ENCODE results near the gene UBAC1.

- TF ChIP-seq ZNF138 (CRISPR knock-in tag; conservative IDR thresholded peaks at IDR 0.05): no peak
- no peak for TF ChIP-seq E2F4 (CRISPR knock-in tag; IDR thresholded peaks at IDR 0.05; ENCODE audit: borderline replicate concordance, low read depth)
- no peak for TF ChIP-seq CTCF (IDR thresholded peaks at IDR 0.05)
- no peak for TF ChIP-seq ZBTB43 (CRISPR knock-in tag; IDR thresholded peaks at IDR 0.05)
- no peak for TF ChIP-seq ZNF317 (CRISPR knock-in tag; IDR thresholded peaks at IDR 0.05; ENCODE audit: borderline replicate concordance, low read depth)
- TF ChIP-seq TEAD1 (CRISPR knock-in tag; IDR thresholded peaks at IDR 0.05): no peak
These were observed 29.8 kb downstream of the UBAC1 start for GRCh38 chr9:135931349-135931820.

All from WTC11 (cell line).